Sigmoid colon (tissue), 7 donors: ENCODE measurements around the gene SMAD6. TPM values are rescaled to one million over a fixed set of nuclear protein-coding genes. Genes with fewer than 3 reads are reported as not detected.

Experiments
- DNase-seq: peaks from one replicate; pipeline ENCODE4 v3.0.0-alpha.2; 2019
- H3K27ac ChIP-seq, 4 donors: fragments of 200-600 bp; sonication (generic); one replicate each; pipeline ENCODE4 v1.5.1; 2016 to 2019; ENCODE audit warnings: mild to moderate bottlenecking in 1 of 4
- H3K27me3 ChIP-seq, 3 donors: fragments of 200-600 bp; sonication (generic); one replicate each; pipeline ENCODE4 v1.5.1; 2019; ENCODE audit warnings: mild to moderate bottlenecking in 1 of 3
- H3K36me3 ChIP-seq, 4 donors: fragments of 200-600 bp; sonication (generic); one replicate each; pipeline ENCODE4 v1.5.1; 2016 to 2019
- H3K4me1 ChIP-seq, 4 donors: fragments of 200-600 bp; sonication (generic); one replicate each; pipeline ENCODE4 v1.5.1; 2017 to 2019
- H3K4me3 ChIP-seq, 4 donors: fragments of 200-600 bp; sonication (generic); one replicate each; pipeline ENCODE4 v1.5.1; 2017 to 2019; ENCODE audit warnings: mild to moderate bottlenecking in 2 of 4, moderate library complexity in 1 of 4
- H3K9me3 ChIP-seq, 4 donors: fragments of 200-600 bp in 3 of 4; sonication (generic) in 3 of 4; one replicate each; pipeline versions ENCODE4 v1.5.1 to v1.6.1; 2013 to 2019
- EP300 ChIP-seq, 4 donors: sonication (generic); formaldehyde crosslinking; IDR thresholded peaks; one replicate each; pipeline ENCODE4 v1.6.1; 2017; ENCODE audit warnings: antibody characterized with exemption in 4 of 4
- POLR2A ChIP-seq, 2 donors: fragments of 450-650 bp; IDR thresholded peaks; one replicate each; pipeline ENCODE4 v1.6.1; 2016; ENCODE audit warnings: antibody characterized with exemption in 2 of 2, mild to moderate bottlenecking in 2 of 2, moderate library complexity in 2 of 2
- POLR2AphosphoS5 ChIP-seq, 4 donors: sonication (generic); formaldehyde crosslinking; IDR thresholded peaks; one replicate each; pipeline ENCODE4 v1.6.1; 2017; ENCODE audit warnings: antibody characterized with exemption in 4 of 4
- WGBS, 2 donors: extraction: QIAGEN DNeasy Blood & Tissue Kit; methylation state at CpG; one replicate each; pipeline ENCODE4 v1.1.7; 2013; 5-methylcytosine and 5-hydroxymethylcytosine counted together
- intact Hi-C: fragments of 100-400 bp; cut with DNase I; formaldehyde crosslinking; loops from one replicate; pipeline ENCODE4 v1.15.1; 2023
- polyA plus RNA-seq, 3 donors: library from polyadenylated mRNA; stranded (reverse); fragments of 200-250 nt; gene quantifications; one replicate each; pipeline ENCODE4 v1.2.3, GENCODE V29; 2013
- total RNA-seq, 4 donors: library from RNA; depleted of rRNA; stranded (reverse); fragments of >200 nt; gene quantifications; one replicate each; pipeline ENCODE4 v1.1.0, GENCODE V29; 2016
- TF ChIP-seq, protein P1 (sequence below), 4 experiments: fragments of 450-650 bp in 3 of 4; fragments of 200-600 bp in 1 of 4; IDR thresholded peaks; one replicate each; pipeline ENCODE4 v1.5.1; 2016 to 2019; ENCODE audit warnings: antibody characterized with exemption in 4 of 4, mild to moderate bottlenecking in 3 of 4, moderate library complexity in 2 of 4
- donor health status: healthy with polysubstance abuse.
- donor health status: Bipolar disorder and iron deficiency.
- donor health status: healthy.

SMAD6 gene
- total and polyA plus RNA-seq, 7 donors = 1.8 to 9.2 (median 5.7) TPM

- no peak for TF ChIP-seq POLR2A (IDR thresholded peaks at IDR 0.05)
- no peak for TF ChIP-seq POLR2AphosphoS5 (IDR thresholded peaks at IDR 0.05)
- Histone ChIP-seq H3K36me3 (no peaks in the 10 kb centered on the region), H3K9me3 (no peaks in the 10 kb centered on the region), H3K27ac (peak overlapping the region; percentile 18 to 56 (median 34)), H3K27me3 (no peaks in the 10 kb centered on the region), H3K4me3 (no peak overlapping the region), H3K4me1 (peaks cover 0 to 14% (median 8%) of the 10 kb centered on the region in 4 donors)
- intact Hi-C loops = no loop called here
- 48 to 78% methylated on average over 6 of the region's 6 CpGs for WGBS, 2 donors
- DNase-seq = no peak
These were observed 9.0 kb upstream of the SMAD6 start for GRCh38 chr15:66692808-66693596.

DNA sequence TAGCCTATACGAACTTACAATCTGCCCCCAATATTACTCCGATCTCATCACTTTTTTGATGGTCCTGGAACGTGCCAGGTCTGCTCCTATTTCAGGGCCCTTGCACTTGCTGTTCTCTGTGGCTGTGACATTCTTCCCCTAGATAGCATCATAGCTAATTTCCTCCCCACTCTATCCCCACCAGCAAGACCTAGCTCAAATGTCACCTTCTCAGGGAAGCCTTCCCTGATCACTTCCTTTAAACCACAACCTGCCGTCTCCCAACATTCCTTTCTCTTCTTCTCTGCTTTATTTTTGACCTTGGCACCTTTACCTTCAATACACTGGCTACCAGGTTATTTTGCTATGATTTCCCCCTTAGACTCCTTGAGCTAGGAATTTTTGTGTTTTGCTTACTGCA, 5.3 kb upstream of the SMAD6 start:
- H3K27me3 ChIP-seq = no peaks in the 10 kb centered on the region
- DNase-seq = no peak
- H3K4me3 ChIP-seq = no peak overlapping the region
- intact Hi-C loops = no loop called here
- H3K9me3 ChIP-seq = no peaks in the 10 kb centered on the region
- peaks cover 0 to 19% (median 15%) of the 10 kb centered on the region in 4 donors for H3K4me1 ChIP-seq
- no peak overlapping the region for H3K27ac ChIP-seq
- WGBS, 2 donors = 89 to 92% methylated on average over 4 of the region's 4 CpGs
- H3K36me3 ChIP-seq = no peaks in the 10 kb centered on the region
- no peak for TF ChIP-seq POLR2A (IDR thresholded peaks at IDR 0.05)
- TF ChIP-seq, protein P1, sequence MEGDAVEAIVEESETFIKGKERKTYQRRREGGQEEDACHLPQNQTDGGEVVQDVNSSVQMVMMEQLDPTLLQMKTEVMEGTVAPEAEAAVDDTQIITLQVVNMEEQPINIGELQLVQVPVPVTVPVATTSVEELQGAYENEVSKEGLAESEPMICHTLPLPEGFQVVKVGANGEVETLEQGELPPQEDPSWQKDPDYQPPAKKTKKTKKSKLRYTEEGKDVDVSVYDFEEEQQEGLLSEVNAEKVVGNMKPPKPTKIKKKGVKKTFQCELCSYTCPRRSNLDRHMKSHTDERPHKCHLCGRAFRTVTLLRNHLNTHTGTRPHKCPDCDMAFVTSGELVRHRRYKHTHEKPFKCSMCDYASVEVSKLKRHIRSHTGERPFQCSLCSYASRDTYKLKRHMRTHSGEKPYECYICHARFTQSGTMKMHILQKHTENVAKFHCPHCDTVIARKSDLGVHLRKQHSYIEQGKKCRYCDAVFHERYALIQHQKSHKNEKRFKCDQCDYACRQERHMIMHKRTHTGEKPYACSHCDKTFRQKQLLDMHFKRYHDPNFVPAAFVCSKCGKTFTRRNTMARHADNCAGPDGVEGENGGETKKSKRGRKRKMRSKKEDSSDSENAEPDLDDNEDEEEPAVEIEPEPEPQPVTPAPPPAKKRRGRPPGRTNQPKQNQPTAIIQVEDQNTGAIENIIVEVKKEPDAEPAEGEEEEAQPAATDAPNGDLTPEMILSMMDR (IDR thresholded peaks at IDR 0.05) = no peak
- TF ChIP-seq EP300 (IDR thresholded peaks at IDR 0.05) = no peak

- WGBS, 2 donors = 19 to 49% methylated on average over 6 of the region's 6 CpGs
- Histone ChIP-seq H3K4me3 (no peak overlapping the region), H3K36me3 (no peaks in the 10 kb centered on the region), H3K9me3 (no peaks in the 10 kb centered on the region), H3K27me3 (no peaks in the 10 kb centered on the region), H3K4me1 (peaks cover 0 to 23% (median 11%) of the 10 kb centered on the region in 4 donors), H3K27ac (peak overlapping the region in 2 of 4 donors; percentile 3 to 11)
- intact Hi-C loops = no loop called here
- no peak for TF ChIP-seq EP300 (IDR thresholded peaks at IDR 0.05)
- TF ChIP-seq, protein P1 (IDR thresholded peaks at IDR 0.05) = peak; percentile 23 to 48 (median 48)
- peak; percentile 76 for DNase-seq
These were observed 3.6 kb upstream of the SMAD6 start for GRCh38 chr15:66698318-66698961.

- no peak for DNase-seq
- Histone ChIP-seq H3K27me3 (no peaks in the 10 kb centered on the region), H3K4me3 (no peak overlapping the region), H3K36me3 (no peaks in the 10 kb centered on the region), H3K9me3 (no peaks in the 10 kb centered on the region), H3K4me1 (peaks cover 0 to 26% (median 14%) of the 10 kb centered on the region in 4 donors), H3K27ac (peak overlapping the region in 2 of 4 donors; percentile 3 to 11)
- intact Hi-C loops = no loop called here
- TF ChIP-seq, protein P1 (IDR thresholded peaks at IDR 0.05) = no peak
- TF ChIP-seq EP300 (IDR thresholded peaks at IDR 0.05) (no peak), POLR2AphosphoS5 (IDR thresholded peaks at IDR 0.05) (no peak), POLR2A (IDR thresholded peaks at IDR 0.05) (no peak)
- WGBS, 2 donors = 91 to 95% methylated on average over 6 of the region's 6 CpGs
These were observed 3.1 kb upstream of the SMAD6 start for GRCh38 chr15:66698971-66699370.

DNA sequence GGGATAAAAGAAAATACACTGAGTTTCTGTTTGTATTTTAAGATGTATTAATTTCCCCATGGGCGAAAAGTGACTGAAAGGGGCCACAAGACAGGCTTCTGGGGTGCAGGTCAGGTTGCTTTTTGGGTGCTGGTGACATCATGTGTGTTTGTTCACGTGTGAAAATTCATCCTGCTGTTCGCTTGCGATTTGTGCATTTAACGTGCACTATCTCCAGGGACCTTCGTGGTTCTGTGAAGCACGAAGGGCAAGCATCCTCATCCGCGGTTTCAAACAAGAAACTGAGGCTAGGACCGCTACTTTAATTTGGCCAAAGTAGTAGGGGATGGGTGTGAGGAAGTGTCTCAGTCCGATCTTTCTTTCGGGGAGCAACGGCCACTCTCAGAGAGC, 1.6 kb upstream of the SMAD6 start:
- no peaks in the 10 kb centered on the region for H3K27me3 ChIP-seq
- H3K27ac ChIP-seq = peak overlapping the region; percentile 87 to 92 (median 88)
- no peak for DNase-seq
- TF ChIP-seq POLR2A (IDR thresholded peaks at IDR 0.05) = no peak
- TF ChIP-seq, protein P1 (IDR thresholded peaks at IDR 0.05) = no peak
- TF ChIP-seq EP300 (IDR thresholded peaks at IDR 0.05) = no peak
- TF ChIP-seq POLR2AphosphoS5 (IDR thresholded peaks at IDR 0.05) = no peak
- H3K4me1 ChIP-seq = peaks cover 0 to 39% (median 28%) of the 10 kb centered on the region in 4 donors
- H3K9me3 ChIP-seq = no peaks in the 10 kb centered on the region
- 5 to 9% methylated on average over 13 of the region's 13 CpGs for WGBS, 2 donors
- intact Hi-C loops = loop anchor here (2.0 kb wide), 2 partner anchors 84 to 142 kb away; no protein-coding TSS in a partner anchor
- peak overlapping the region; percentile 8 to 72 (median 64) for H3K4me3 ChIP-seq
- H3K36me3 ChIP-seq = no peaks in the 10 kb centered on the region
